Activated CD8-positive, alpha-beta T cell treated with anti-CD3 and anti-CD28 coated beads for 36 hours (primary cell): ENCODE measurements around the gene AANAT. TPM values are rescaled to one million over a fixed set of nuclear protein-coding genes. Genes with fewer than 3 reads are reported as not detected.

Experiments used
- ATAC-seq: fragments of 200-7000 bp; cut with Tn5 transposase; one replicate; pipeline ENCODE4 v1.10.0; 2021; ENCODE audit warnings: mild to moderate bottlenecking, moderate library complexity
- CTCF ChIA-PET: fragments of 350-600 bp; sonication (Branson Sonifier 250); formaldehyde crosslinking; loops from one replicate; lab custom pipeline; 2021; ENCODE audit warnings: antibody characterized with exemption; lab: Charles Lee
- POLR2A ChIA-PET: fragments of 350-600 bp; sonication (Branson Sonifier 250); formaldehyde crosslinking; loops from one replicate; lab custom pipeline; 2021; ENCODE audit warnings: antibody characterized with exemption; lab: Charles Lee
- DNase-seq: peaks from one replicate; pipeline ENCODE4 v3.0.0-alpha.2; 2020
- H3K27ac Mint-ChIP-seq: one replicate; pipeline ENCODE4 v1.8.0; 2021; ENCODE audit warnings: mild to moderate bottlenecking, mixed read lengths
- H3K27me3 Mint-ChIP-seq: one replicate; pipeline ENCODE4 v1.8.0; 2021; ENCODE audit warnings: mixed read lengths
- H3K36me3 Mint-ChIP-seq: one replicate; pipeline ENCODE4 v1.8.0; 2021; ENCODE audit warnings: low read depth, mixed read lengths
- H3K4me1 Mint-ChIP-seq: one replicate; pipeline ENCODE4 v1.8.0; 2021; ENCODE audit warnings: low read depth, mixed read lengths
- H3K4me3 Mint-ChIP-seq: one replicate; pipeline ENCODE4 v1.8.0; 2021; ENCODE audit warnings: mild to moderate bottlenecking, moderate library complexity, mixed read lengths
- H3K9me3 Mint-ChIP-seq: one replicate; pipeline ENCODE4 v1.8.0; 2021; ENCODE audit warnings: mixed read lengths
- CTCF ChIP-seq: fragments of 200-600 bp; IDR thresholded peaks from one replicate; pipeline ENCODE4 v1.8.0; 2022; ENCODE audit warnings: antibody characterized with exemption, mild to moderate bottlenecking
- intact Hi-C: fragments of 100-400 bp; cut with micrococcal nuclease; formaldehyde crosslinking; loops from one replicate; pipeline ENCODE4 v1.10.0; 2022
- total RNA-seq, 2 experiments: library from RNA; stranded (reverse); gene quantifications; one replicate each; pipeline ENCODE4 v1.2.3, GENCODE V29; 2021

Gene AANAT
- total RNA-seq, 2 experiments from 2014 or later, result 0.34 TPM; not detected in 1

DNA sequence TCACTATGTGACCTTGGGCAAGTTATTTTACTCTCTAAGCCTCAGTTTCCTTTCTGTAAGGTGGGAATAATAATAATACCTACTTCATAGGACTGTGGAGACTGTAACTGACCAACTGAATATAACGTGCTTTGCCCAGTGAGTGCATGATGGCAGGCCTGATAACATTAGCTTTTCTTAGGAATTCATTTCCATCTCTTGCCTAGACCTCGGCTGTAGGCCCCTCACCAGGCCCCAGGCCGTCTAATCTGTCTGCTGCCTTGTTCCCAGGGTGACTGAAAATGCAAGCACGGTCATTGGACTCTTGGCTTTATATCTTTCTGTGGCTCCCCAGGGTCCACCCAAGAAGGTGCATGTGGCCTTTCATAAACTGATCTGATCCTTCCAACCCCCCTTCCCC is 7.7 kb upstream of the AANAT start:
- TF ChIP-seq CTCF, result no peak
- DNase-seq (no peak), ATAC-seq (no peak)
- no peaks in the 10 kb centered on the region for H3K27me3 Mint-ChIP-seq
- POLR2A ChIA-PET, result interaction anchor here (1.0 kb wide), 1 partner anchor 46 kb away, joined by 3 read pairs; no protein-coding TSS in a partner anchor
- no peak overlapping the region for H3K4me3 Mint-ChIP-seq
- no peaks in the 10 kb centered on the region for H3K9me3 Mint-ChIP-seq
- H3K36me3 Mint-ChIP-seq, result no peaks in the 10 kb centered on the region
- no peaks in the 10 kb centered on the region for H3K4me1 Mint-ChIP-seq
- H3K27ac Mint-ChIP-seq, result no peak overlapping the region
- CTCF ChIA-PET, result interaction anchor here (1.1 to 3.0 kb wide), 5 partner anchors 15 to 51 kb away, joined by 3 to 21 read pairs (median 7); partner anchors contain the start of gene RHBDF2
- intact Hi-C loops, result no loop called here

GRCh38 chr17:76461765-76462555 is 5.4 kb upstream of the AANAT start:
- intact Hi-C loops, result no loop called here
- no peak overlapping the region for H3K4me3 Mint-ChIP-seq
- CTCF ChIA-PET, result interaction anchor here (1.2 to 2.6 kb wide), 2 partner anchors 8 to 45 kb away, joined by 4 to 8 read pairs; partner anchors contain the start of gene UBE2O
- POLR2A ChIA-PET, result interaction anchor here (0.8 kb wide), 1 partner anchor 29 kb away, joined by 3 read pairs; no protein-coding TSS in a partner anchor
- H3K4me1 Mint-ChIP-seq, result peaks cover 2% of the 10 kb centered on the region
- H3K27ac Mint-ChIP-seq, result no peak overlapping the region
- H3K27me3 Mint-ChIP-seq, result no peaks in the 10 kb centered on the region
- H3K9me3 Mint-ChIP-seq, result no peaks in the 10 kb centered on the region
- ATAC-seq (no peak), DNase-seq (no peak)
- no peaks in the 10 kb centered on the region for H3K36me3 Mint-ChIP-seq
- TF ChIP-seq CTCF, result no peak

DNA sequence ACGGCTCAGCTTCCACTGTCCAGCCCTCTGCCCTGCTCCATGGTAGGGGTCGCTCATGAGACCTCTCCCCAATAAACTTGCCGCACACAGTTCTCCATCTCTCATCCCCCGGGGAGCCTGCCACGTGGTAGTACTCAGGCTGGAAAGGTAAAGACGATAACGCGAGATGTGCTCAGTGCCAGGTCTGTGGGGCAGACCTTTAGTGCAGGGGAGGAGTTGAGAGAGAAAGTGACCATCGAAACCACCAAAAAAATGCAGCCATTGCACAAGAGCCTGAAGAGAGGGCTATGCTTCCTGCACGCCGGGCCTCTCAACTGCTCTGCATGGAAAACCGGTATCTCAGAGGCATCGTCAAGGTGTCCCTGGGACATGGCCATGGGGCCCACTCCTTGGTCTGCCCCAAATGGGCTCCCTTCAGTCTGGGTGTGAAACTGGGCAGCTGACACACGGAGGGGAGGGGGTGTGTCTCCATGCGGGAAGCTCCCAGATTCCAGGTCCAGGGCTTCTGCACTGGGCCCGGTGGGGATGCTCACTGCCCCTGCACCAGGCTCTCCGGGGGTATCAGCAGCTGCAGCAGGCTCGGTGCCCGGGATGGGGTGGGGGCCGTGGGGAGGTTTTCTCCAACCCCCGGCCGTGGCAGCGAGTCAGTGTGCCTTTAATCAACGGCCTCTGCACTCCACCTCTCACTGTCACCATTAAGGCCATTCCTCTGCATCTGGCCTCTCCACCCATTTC is 4.7 kb upstream of the AANAT start:
- TF ChIP-seq CTCF, result no peak
- Mint-ChIP-seq H3K27me3 (no peaks in the 10 kb centered on the region), H3K36me3 (no peaks in the 10 kb centered on the region), H3K4me3 (no peak overlapping the region), H3K27ac (no peak overlapping the region), H3K4me1 (peaks cover 2% of the 10 kb centered on the region), H3K9me3 (no peaks in the 10 kb centered on the region)
- ChIA-PET CTCF (interaction anchor here (1.2 to 5.9 kb wide), 3 partner anchors 9 to 44 kb away, joined by 4 to 83 read pairs (median 8); partner anchors contain the start of gene UBE2O), POLR2A (interaction anchor here (0.8 kb wide), 1 partner anchor 28 kb away, joined by 3 read pairs; no protein-coding TSS in a partner anchor)
- intact Hi-C loops, result no loop called here
- ATAC-seq (no peak), DNase-seq (no peak)

- TF ChIP-seq CTCF, result no peak
- Mint-ChIP-seq H3K27me3 (no peaks in the 10 kb centered on the region), H3K4me1 (peaks cover 2% of the 10 kb centered on the region), H3K9me3 (no peaks in the 10 kb centered on the region), H3K27ac (no peak overlapping the region), H3K4me3 (no peak overlapping the region), H3K36me3 (peaks cover 4% of the 10 kb centered on the region)
- ChIA-PET POLR2A (interaction anchor here (1.1 to 2.9 kb wide), 7 partner anchors 11 to 91 kb away, joined by 3 to 10 read pairs (median 4); partner anchors contain the start of genes RHBDF2 and UBE2O), CTCF (interaction anchor here (0.8 to 5.9 kb wide), 22 partner anchors 9 to 196 kb away, joined by 3 to 83 read pairs (median 4); partner anchors contain the start of genes RHBDF2 and UBE2O)
- no peak for DNase-seq
- ATAC-seq, result no peak
- intact Hi-C loops, result loop anchor here (1.0 kb wide), 1 partner anchor 40 kb away; no protein-coding TSS in a partner anchor
These were observed 650 bp upstream of the AANAT start for GRCh38 chr17:76466775-76467130.
